Superior temporal gyrus (tissue), 1 donor: ENCODE measurements around the gene ZNF628.
"Not testable (repeated sequence)": the region's sequence is repeated elsewhere in the genome, so short reads cannot be mapped to it uniquely, and the experiment has no call there.

ENCODE experiments used
- DNase-seq: peaks from one replicate; pipeline ENCODE4 v3.0.0-alpha.2; 2016; ENCODE audit errors: extremely low spot score

The ZNF628 gene

GRCh38 chr19:55476100-55476775 lies at the start of gene ZNF628:
Gene ZNF628, plus strand, starts transcription at chr19:55476617. Its CDS starts 3,294 bp downstream, at chr19:55479911.
- peak; percentile 97 for DNase-seq

- no peak for DNase-seq
These were observed 45.2 kb upstream of the ZNF628 start for GRCh38 chr19:55431183-55431582.

- no peak for DNase-seq
These were observed 44.0 kb upstream of the ZNF628 start for GRCh38 chr19:55432241-55432959.

- DNase-seq = no peak
These were observed 43.1 kb upstream of the ZNF628 start for GRCh38 chr19:55433292-55433691.

- no peak for DNase-seq
These were observed 42.0 kb upstream of the ZNF628 start for GRCh38 chr19:55434356-55434919.

- DNase-seq = no peak
These were observed 41.4 kb upstream of the ZNF628 start for GRCh38 chr19:55435020-55435419.

GRCh38 chr19:55436847-55437246 lies 39.6 kb upstream of the ZNF628 start:
- DNase-seq = no peak

- no peak for DNase-seq
These were observed 39.0 kb upstream of the ZNF628 start for GRCh38 chr19:55437410-55437809.

- DNase-seq = no peak
These were observed 37.4 kb upstream of the ZNF628 start for GRCh38 chr19:55439052-55439451.

- DNase-seq = no peak
These were observed 35.9 kb upstream of the ZNF628 start for GRCh38 chr19:55440411-55441105.

- no peak for DNase-seq
These were observed 35.1 kb upstream of the ZNF628 start for GRCh38 chr19:55441319-55441691.

- DNase-seq = no peak
These were observed 34.6 kb upstream of the ZNF628 start for GRCh38 chr19:55441692-55442321.

- no peak for DNase-seq
These were observed 34.0 kb upstream of the ZNF628 start for GRCh38 chr19:55442372-55442961.

- DNase-seq = peak; percentile 76
These were observed 33.2 kb upstream of the ZNF628 start, which contains the start of gene SHISA7 for GRCh38 chr19:55443045-55443823. Gene SHISA7, minus strand, starts transcription at chr19:55443300. Its CDS starts 437 bp downstream, at chr19:55442863.

- no peak for DNase-seq
These were observed 32.5 kb upstream of the ZNF628 start for GRCh38 chr19:55443824-55444480.

GRCh38 chr19:55444646-55445045 lies 31.8 kb upstream of the ZNF628 start:
- no peak for DNase-seq

- no peak for DNase-seq
These were observed 30.4 kb upstream of the ZNF628 start for GRCh38 chr19:55446060-55446459.

GRCh38 chr19:55447421-55448174 lies 28.8 kb upstream of the ZNF628 start:
- DNase-seq = peak; percentile 86

- not testable (repeated sequence) for DNase-seq
These were observed 28.3 kb upstream of the ZNF628 start for GRCh38 chr19:55448175-55448490.

GRCh38 chr19:55449469-55449868 lies 26.9 kb upstream of the ZNF628 start:
- no peak for DNase-seq
